Measurements from ENCODE around the gene CHSY1. TPM values are rescaled to one million over a fixed set of nuclear protein-coding genes. Genes with fewer than 3 reads are reported as not detected.
A peak's percentile ranks its signal among the peaks of the same experiment; 100 is the strongest.

CHSY1 gene
- total and polyA plus RNA-seq, 2 of the 4 experiments (the other 2 are of a cell fraction) = 40.9 to 53.2 TPM

GRCh38 chr15:101141926-101142527 is 109.8 kb downstream of the CHSY1 start:
- no peak overlapping the region for H3K56ac ChIP-seq (ENCODE audit: extremely low read depth, insufficient read depth, low read length)
- no peaks in the 10 kb centered on the region for H4K20me1 ChIP-seq (ENCODE audit: insufficient read depth, low read length)
- no peak overlapping the region for H2AK9ac ChIP-seq (replicated peaks; ENCODE audit: low read depth, low read length, poor library complexity)
- H2BK15ac ChIP-seq (ENCODE audit: low read depth, low read length) = no peak overlapping the region
- no peak overlapping the region for H4K91ac ChIP-seq (ENCODE audit: insufficient read depth, low read depth, low read length)
- H3K18ac ChIP-seq (ENCODE audit: low read depth, low read length) = no peak overlapping the region
- no peak overlapping the region for H2BK120ac ChIP-seq (ENCODE audit: low read depth, low read length)
- no peak for ATAC-seq (ENCODE audit: low read depth)
- H3K9me1 ChIP-seq (ENCODE audit: insufficient read depth, low read length) = no peaks in the 10 kb centered on the region; the same call in 1 of the 2 replicates
- H3K9ac ChIP-seq (ENCODE audit: low read depth, low read length) = no peak overlapping the region
- H3K27me3 ChIP-seq (ENCODE audit: control insufficient read depth, insufficient read depth, low read length) = no peaks in the 10 kb centered on the region
- no peak overlapping the region for H3K23ac ChIP-seq (ENCODE audit: low read depth, low read length)
- POLR2A ChIA-PET (ENCODE audit: unreplicated experiment) = no interaction called here
- CTCF ChIA-PET = no interaction called here
- intact Hi-C loops (cut with micrococcal nuclease) (no loop called here), dilution Hi-C loops (cut with HindIII; ENCODE audit: low sequenced_read_pairs, unreplicated experiment) (no loop called here), in situ Hi-C loops (cut with MboI; ENCODE audit: low sequenced_read_pairs) (no loop called here)
- BruUV-seq (replicated peaks) = no TSS peak
- H2BK5ac ChIP-seq (ENCODE audit: low read depth, low read length, poor library complexity, severe bottlenecking) = peak overlapping the region; percentile 23
- H4K5ac ChIP-seq (ENCODE audit: low read depth, low read length) = no peak overlapping the region
- H3K36me3 ChIP-seq (ENCODE audit: control insufficient read depth, insufficient read depth, low read length) = no peaks in the 10 kb centered on the region
- 0 out of 2 replicates have a peak overlapping the region, but pooled peaks have one; percentile 21 for H2AK5ac ChIP-seq (ENCODE audit: low read depth, low read length)
- H3K4me2 ChIP-seq (ENCODE audit: low read depth, low read length) = no peak overlapping the region
- no peak for TF ChIP-seq RCOR1 (IDR thresholded peaks at IDR 0.05; ENCODE audit: insufficient replicate concordance, low read length)
- TF ChIP-seq POLR2A (IDR thresholded peaks at IDR 0.05; ENCODE audit: low read depth, low read length) = no peak
- TF ChIP-seq NFE2L2 (IDR thresholded peaks at IDR 0.05; ENCODE audit: low read depth, low read length) = no peak
- TF ChIP-seq MXI1 (IDR thresholded peaks at IDR 0.05; ENCODE audit: borderline replicate concordance, low read depth, low read length) = no peak
- TF ChIP-seq CEBPB (IDR thresholded peaks at IDR 0.05; ENCODE audit: low read depth, low read length) = no peak
- no peak for TF ChIP-seq ELK1 (IDR thresholded peaks at IDR 0.05; ENCODE audit: borderline replicate concordance, low read depth, low read length)
- no peak for TF ChIP-seq CTCF (conservative IDR thresholded peaks at IDR 0.05; ENCODE audit: low read depth, low read length)
- no peak for TF ChIP-seq USF2 (IDR thresholded peaks at IDR 0.05; ENCODE audit: low read depth, low read length)
- TF ChIP-seq CHD1 (IDR thresholded peaks at IDR 0.05; ENCODE audit: low read depth, low read length) = no peak
- TF ChIP-seq SMC3 (IDR thresholded peaks at IDR 0.05; ENCODE audit: low read depth, low read length) = no peak
- no peak for TF ChIP-seq RAD21 (IDR thresholded peaks at IDR 0.05; ENCODE audit: low read length)
- no peak for TF ChIP-seq BHLHE40 (IDR thresholded peaks at IDR 0.05; ENCODE audit: low read depth, low read length)
- TF ChIP-seq FOS (IDR thresholded peaks at IDR 0.05; ENCODE audit: low read depth, low read length) = no peak
- no peak for TF ChIP-seq MAFK (IDR thresholded peaks at IDR 0.05; ENCODE audit: low read depth, low read length)
- TF ChIP-seq RFX5 (IDR thresholded peaks at IDR 0.05; ENCODE audit: low read depth, low read length) = no peak
- TF ChIP-seq MAZ (IDR thresholded peaks at IDR 0.05; ENCODE audit: borderline replicate concordance, low read depth, low read length) = no peak
- H4K8ac ChIP-seq (ENCODE audit: low read depth in 2 of 2, low read length in 2 of 2) = no peak overlapping the region
- H3K9me3 ChIP-seq (ENCODE audit: control insufficient read depth, insufficient read depth, low read length) = no peaks in the 10 kb centered on the region
- no peak for DNase-seq
- H3K79me1 ChIP-seq (ENCODE audit: low read depth in 1 of 2, low read length in 2 of 2) = no peaks in the 10 kb centered on the region; a peak in 1 of 4 replicates
- no peak overlapping the region for H3K14ac ChIP-seq (replicated peaks; ENCODE audit: low read depth, low read length)
- H3K27ac ChIP-seq (ENCODE audit: insufficient read depth, low read length) = no peak overlapping the region
- H3K4me1 ChIP-seq (ENCODE audit: control insufficient read depth, insufficient read depth, low read length) = peaks cover 13% of the 10 kb centered on the region
- H3K4me3 ChIP-seq (ENCODE audit: insufficient read depth, low read depth, low read length) = no peak overlapping the region
- no peak overlapping the region for H2BK20ac ChIP-seq (ENCODE audit: low read depth, low read length)
- H3K4ac ChIP-seq (ENCODE audit: low read depth, low read length) = no peak overlapping the region
- no peak overlapping the region for H2AFZ ChIP-seq (replicated peaks; ENCODE audit: low read length, poor library complexity)
